KMS-11 (cell line): ENCODE data around the gene PNMA8C.

ENCODE experiments used
- H2AFZ ChIP-seq: fragments of 200-600 bp; sonication (generic); 2 replicates; pipeline ENCODE4 v1.6.1; 2016; ENCODE audit warnings: antibody characterized with exemption, mixed run types, low read depth
- H3K27ac ChIP-seq: fragments of 200-600 bp; sonication (generic); 2 replicates; pipeline ENCODE4 v1.6.1; 2016; ENCODE audit warnings: mild to moderate bottlenecking, mixed run types
- H3K27me3 ChIP-seq: fragments of 200-600 bp; sonication (generic); 2 replicates; pipeline ENCODE4 v1.6.1; 2017; ENCODE audit warnings: mild to moderate bottlenecking, low read depth, mixed run types, moderate library complexity; ENCODE audit not compliant: insufficient read depth
- H3K36me3 ChIP-seq: fragments of 200-600 bp; sonication (generic); 2 replicates; pipeline ENCODE4 v1.6.1; 2017; ENCODE audit warnings: mild to moderate bottlenecking, mixed run types; ENCODE audit not compliant: insufficient read depth
- H3K4me1 ChIP-seq: fragments of 200-600 bp; sonication (generic); 2 replicates; pipeline ENCODE4 v1.6.1; 2016; ENCODE audit warnings: mild to moderate bottlenecking, low read depth, mixed run types; ENCODE audit not compliant: poor library complexity, severe bottlenecking
- H3K4me2 ChIP-seq: fragments of 200-600 bp; sonication (generic); 2 replicates; pipeline ENCODE4 v1.7.0; 2016; ENCODE audit warnings: mild to moderate bottlenecking, mixed run types
- H3K4me3 ChIP-seq: fragments of 200-600 bp; sonication (generic); IDR thresholded peaks from 2 replicates; pipeline ENCODE4 v1.6.1; 2017; ENCODE audit warnings: low read depth, low read length, mixed read lengths; ENCODE audit not compliant: insufficient read depth
- H3K79me2 ChIP-seq: fragments of 200-600 bp; sonication (generic); 2 replicates; pipeline ENCODE4 v1.6.1; 2016; ENCODE audit warnings: low read depth, mixed run types; ENCODE audit not compliant: insufficient read depth
- H3K9ac ChIP-seq: fragments of 200-600 bp; sonication (generic); 2 replicates; pipeline ENCODE4 v1.6.1; 2016; ENCODE audit warnings: mild to moderate bottlenecking, mixed run types
- H4K20me1 ChIP-seq: fragments of 200-600 bp; sonication (generic); 2 replicates; pipeline ENCODE4 v1.6.1; 2016; ENCODE audit warnings: mild to moderate bottlenecking, mixed run types; ENCODE audit not compliant: insufficient read depth
- TF ChIP-seq, protein P1 (sequence below): fragments of 200-600 bp; sonication (generic); conservative IDR thresholded peaks from 2 replicates; pipeline ENCODE4 v1.6.1; 2017; ENCODE audit warnings: low read depth, mild to moderate bottlenecking, antibody characterized with exemption, low read length, moderate library complexity, mixed read lengths

The PNMA8C gene

DNA sequence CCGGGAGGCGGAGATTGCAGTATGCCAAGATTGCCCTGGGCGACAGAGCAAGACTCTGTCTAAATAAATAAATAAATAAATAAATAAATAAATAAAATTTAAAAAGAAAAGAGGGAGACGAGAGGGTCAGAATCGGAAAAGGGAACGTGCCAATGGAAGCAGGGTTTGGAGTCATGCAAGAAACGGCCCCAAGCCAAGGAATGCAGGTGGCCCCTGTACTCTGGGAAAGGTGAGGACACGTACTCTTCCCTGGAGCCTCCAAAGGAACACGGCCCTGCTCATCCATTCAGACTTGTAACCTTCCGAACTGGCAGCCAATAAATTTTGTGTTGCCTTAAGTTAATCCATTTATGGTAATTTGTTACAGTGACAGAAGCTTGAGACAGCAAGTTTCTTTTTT, 19.9 kb upstream of the PNMA8C start:
- peaks cover 37% of the 10 kb centered on the region for H3K27me3 ChIP-seq
- H3K4me2 ChIP-seq = no peak overlapping the region
- H2AFZ ChIP-seq = no peak overlapping the region
- H3K36me3 ChIP-seq = no peaks in the 10 kb centered on the region
- H3K27ac ChIP-seq = no peak overlapping the region
- no peaks in the 10 kb centered on the region for H3K79me2 ChIP-seq
- peaks cover 2% of the 10 kb centered on the region for H3K4me1 ChIP-seq
- no peak overlapping the region for H3K4me3 ChIP-seq
- H3K9ac ChIP-seq = no peak overlapping the region
- no peaks in the 10 kb centered on the region for H4K20me1 ChIP-seq
- TF ChIP-seq, protein P1, sequence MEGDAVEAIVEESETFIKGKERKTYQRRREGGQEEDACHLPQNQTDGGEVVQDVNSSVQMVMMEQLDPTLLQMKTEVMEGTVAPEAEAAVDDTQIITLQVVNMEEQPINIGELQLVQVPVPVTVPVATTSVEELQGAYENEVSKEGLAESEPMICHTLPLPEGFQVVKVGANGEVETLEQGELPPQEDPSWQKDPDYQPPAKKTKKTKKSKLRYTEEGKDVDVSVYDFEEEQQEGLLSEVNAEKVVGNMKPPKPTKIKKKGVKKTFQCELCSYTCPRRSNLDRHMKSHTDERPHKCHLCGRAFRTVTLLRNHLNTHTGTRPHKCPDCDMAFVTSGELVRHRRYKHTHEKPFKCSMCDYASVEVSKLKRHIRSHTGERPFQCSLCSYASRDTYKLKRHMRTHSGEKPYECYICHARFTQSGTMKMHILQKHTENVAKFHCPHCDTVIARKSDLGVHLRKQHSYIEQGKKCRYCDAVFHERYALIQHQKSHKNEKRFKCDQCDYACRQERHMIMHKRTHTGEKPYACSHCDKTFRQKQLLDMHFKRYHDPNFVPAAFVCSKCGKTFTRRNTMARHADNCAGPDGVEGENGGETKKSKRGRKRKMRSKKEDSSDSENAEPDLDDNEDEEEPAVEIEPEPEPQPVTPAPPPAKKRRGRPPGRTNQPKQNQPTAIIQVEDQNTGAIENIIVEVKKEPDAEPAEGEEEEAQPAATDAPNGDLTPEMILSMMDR = no peak

DNA sequence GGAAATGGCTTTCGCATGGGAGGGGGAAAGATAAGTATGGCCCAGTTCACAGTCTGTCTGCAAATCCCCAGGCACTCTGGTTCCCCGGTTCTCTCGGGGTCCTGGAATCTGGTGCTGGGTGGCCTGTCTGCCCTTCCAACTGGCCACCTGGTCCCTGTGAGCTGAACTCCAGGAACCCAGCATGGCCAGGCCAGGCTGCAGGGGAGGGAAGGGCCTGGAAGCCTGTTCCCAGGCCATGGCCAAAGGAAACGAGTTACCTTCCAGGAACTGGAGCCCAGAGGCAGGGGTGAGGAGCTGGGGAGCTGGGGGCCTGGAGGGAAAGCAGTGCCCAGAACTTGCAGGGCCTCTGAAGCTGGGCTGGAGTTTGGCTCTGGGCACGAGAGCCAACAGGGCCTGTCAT, 19.1 kb upstream of the PNMA8C start:
- Histone ChIP-seq H3K9ac (no peak overlapping the region), H3K4me1 (peaks cover 2% of the 10 kb centered on the region), H3K79me2 (no peaks in the 10 kb centered on the region), H3K4me2 (no peak overlapping the region), H3K4me3 (no peak overlapping the region), H3K27ac (no peak overlapping the region), H2AFZ (no peak overlapping the region), H3K27me3 (peaks cover 37% of the 10 kb centered on the region), H3K36me3 (no peaks in the 10 kb centered on the region), H4K20me1 (no peaks in the 10 kb centered on the region)
- TF ChIP-seq, protein P1 = no peak

DNA sequence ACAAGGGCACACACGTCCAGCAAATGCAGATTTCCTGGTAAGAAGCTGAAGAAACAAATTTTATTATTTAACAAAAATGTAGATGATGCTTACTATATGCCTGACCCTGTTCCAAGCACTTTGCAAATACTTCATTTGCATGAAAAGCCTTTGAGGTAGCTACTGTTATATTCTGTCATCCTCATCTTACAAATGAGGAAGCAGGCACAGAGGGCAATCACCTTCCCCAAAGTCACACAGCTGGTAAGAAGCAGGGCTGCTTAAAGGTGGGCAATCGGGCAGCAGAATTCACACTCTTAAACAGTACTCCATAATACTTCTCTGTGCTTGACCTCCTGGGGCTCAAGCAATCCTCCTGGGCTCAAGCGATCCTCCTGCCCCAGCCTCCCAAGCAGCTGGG, 18.3 kb upstream of the PNMA8C start:
- Histone ChIP-seq H3K79me2 (no peaks in the 10 kb centered on the region), H3K36me3 (no peaks in the 10 kb centered on the region), H3K9ac (no peak overlapping the region), H3K4me2 (no peak overlapping the region), H3K4me1 (peaks cover 2% of the 10 kb centered on the region), H3K27ac (no peak overlapping the region), H4K20me1 (no peaks in the 10 kb centered on the region), H2AFZ (no peak overlapping the region), H3K4me3 (no peak overlapping the region), H3K27me3 (peaks cover 34% of the 10 kb centered on the region)
- TF ChIP-seq, protein P1 = no peak

DNA sequence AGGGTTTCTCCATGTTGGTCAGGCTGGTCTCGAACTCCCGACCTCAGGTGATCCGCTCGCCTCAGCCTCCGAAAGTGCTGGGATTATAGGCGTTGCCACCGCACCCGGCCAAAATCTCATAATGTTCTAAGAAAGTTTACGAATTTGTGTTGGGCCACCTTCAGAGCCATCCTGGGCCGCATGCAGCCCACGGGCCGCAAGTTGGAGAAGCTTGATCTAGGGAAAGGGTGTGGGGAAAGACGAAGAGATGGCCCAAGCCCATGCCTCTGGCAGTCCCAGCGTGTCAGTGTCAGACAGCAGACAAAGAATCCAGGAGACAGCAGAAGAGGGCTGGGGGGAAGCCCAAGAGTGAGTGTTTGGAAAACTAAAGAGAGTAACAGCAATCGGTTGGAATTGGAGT, 17.3 kb upstream of the PNMA8C start:
- no peak overlapping the region for H3K9ac ChIP-seq
- no peaks in the 10 kb centered on the region for H4K20me1 ChIP-seq
- no peak overlapping the region for H3K4me2 ChIP-seq
- H3K27me3 ChIP-seq = peaks cover 32% of the 10 kb centered on the region
- no peak overlapping the region for H3K4me3 ChIP-seq
- TF ChIP-seq, protein P1 = no peak
- no peaks in the 10 kb centered on the region for H3K79me2 ChIP-seq
- H3K36me3 ChIP-seq = no peaks in the 10 kb centered on the region
- peaks cover 2% of the 10 kb centered on the region for H3K4me1 ChIP-seq
- no peak overlapping the region for H2AFZ ChIP-seq
- H3K27ac ChIP-seq = no peak overlapping the region
